PC-3 (cell line): ENCODE data around the gene AKAP3. TPM values are rescaled to one million over a fixed set of nuclear protein-coding genes. Genes with fewer than 3 reads are reported as not detected.

Source experiments
- ATAC-seq: fragments of 200-7000 bp; cut with Tn5 transposase; 2 replicates; pipeline ENCODE4 v1.9.1; 2020; ENCODE audit warnings: mild to moderate bottlenecking, moderate library complexity
- BruUV-seq: library from RNA; stranded (reverse); fragments of 400-500 nt; replicated peaks from 2 replicates; lab custom pipeline; 2021; lab: Mats Ljungman, UMichigan
- CTCF ChIA-PET: fragments of 300-600 bp; sonication (Branson Sonifier 250); formaldehyde crosslinking; loops from one replicate; lab custom pipeline; 2022; ENCODE audit warnings: antibody characterized with exemption; lab: Charles Lee
- POLR2A ChIA-PET: fragments of 300-600 bp; sonication (Branson Sonifier 250); formaldehyde crosslinking; loops from one replicate; lab custom pipeline; 2022; ENCODE audit warnings: antibody characterized with exemption; ENCODE audit not compliant: unreplicated experiment; lab: Charles Lee
- DNase-seq: peaks from one replicate; pipeline ENCODE4 v3.0.0-alpha.2; 2015
- H2AFZ ChIP-seq: fragments of 300-600 bp; sonication (generic); 2 replicates; pipeline ENCODE4 v1.6.0; 2016; ENCODE audit warnings: antibody characterized with exemption, low read length
- H3F3A ChIP-seq: fragments of 300-600 bp; sonication (generic); one replicate; pipeline ENCODE4 v1.6.0; 2017; ENCODE audit warnings: antibody characterized with exemption, low read length, control low read depth, mild to moderate bottlenecking; ENCODE audit not compliant: unreplicated experiment
- H3K27ac ChIP-seq: fragments of 300-600 bp; sonication (generic); 2 replicates; pipeline ENCODE4 v1.5.1; 2016; ENCODE audit warnings: mild to moderate bottlenecking, low read length
- H3K27me3 ChIP-seq: fragments of 300-600 bp; sonication (generic); 2 replicates; pipeline ENCODE4 v1.6.1; 2016; ENCODE audit warnings: low read length, mixed read lengths
- H3K36me3 ChIP-seq: fragments of 300-600 bp; sonication (generic); 2 replicates; pipeline ENCODE4 v1.6.1; 2016; ENCODE audit warnings: low read depth, mixed run types, low read length, mixed read lengths
- H3K4me1 ChIP-seq: fragments of 300-600 bp; sonication (generic); 2 replicates; pipeline ENCODE4 v1.5.1; 2016; ENCODE audit warnings: low read length; ENCODE audit not compliant: insufficient read depth
- H3K4me2 ChIP-seq: fragments of 300-600 bp; sonication (generic); 2 replicates; pipeline ENCODE4 v1.6.0; 2016; ENCODE audit warnings: low read length
- H3K4me3 ChIP-seq: fragments of 300-600 bp; sonication (generic); 2 replicates; pipeline ENCODE4 v1.5.1; 2016; ENCODE audit warnings: mild to moderate bottlenecking, low read length, mixed read lengths
- H3K79me2 ChIP-seq: fragments of 300-600 bp; sonication (generic); 2 replicates; pipeline ENCODE4 v1.6.1; 2017; ENCODE audit warnings: low read length, mixed read lengths
- H3K9ac ChIP-seq: fragments of 300-600 bp; sonication (generic); 2 replicates; pipeline ENCODE4 v1.6.0; 2016; ENCODE audit warnings: mild to moderate bottlenecking, low read length
- H3K9me2 ChIP-seq: fragments of 300-600 bp; sonication (generic); replicated peaks from 2 replicates; pipeline ENCODE4 v1.6.1; 2016; ENCODE audit warnings: mixed run types, low read length, mixed read lengths
- H3K9me3 ChIP-seq: fragments of 300-600 bp; sonication (generic); 2 replicates; pipeline ENCODE4 v1.6.1; 2016; ENCODE audit warnings: low read length, mixed read lengths
- H4K20me1 ChIP-seq: fragments of 300-600 bp; sonication (generic); 2 replicates; pipeline ENCODE4 v1.6.1; 2016; ENCODE audit warnings: low read length, mixed read lengths
- CTCF ChIP-seq: fragments of 300-600 bp; sonication (generic); conservative IDR thresholded peaks from 2 replicates; pipeline ENCODE4 v1.5.1; 2017; ENCODE audit warnings: antibody characterized with exemption, low read depth, mild to moderate bottlenecking, low read length
- EZH2 ChIP-seq: fragments of 300-600 bp; sonication (generic); IDR thresholded peaks from one replicate; pipeline ENCODE4 v1.6.1; 2017; ENCODE audit warnings: antibody characterized with exemption, mild to moderate bottlenecking, low read length; ENCODE audit not compliant: unreplicated experiment
- EZH2phosphoT487 ChIP-seq: fragments of 300-600 bp; sonication (generic); IDR thresholded peaks from 2 replicates; pipeline ENCODE4 v1.6.1; 2018; ENCODE audit warnings: mild to moderate bottlenecking, antibody characterized with exemption, low read length, borderline replicate concordance
- intact Hi-C: fragments of 100-400 bp; cut with micrococcal nuclease; formaldehyde crosslinking; loops from 2 replicates; pipeline ENCODE4 v1.9.0; 2023
- total RNA-seq: library from RNA; depleted of rRNA; stranded (reverse); fragments of >200 nt; gene quantifications from 2 replicates; pipeline ENCODE4 v1.2.3, GENCODE V29; 2014

The AKAP3 gene
- total RNA-seq, 1 experiment from 2014 or later, result 1.9 TPM

GRCh38 chr12:4607056-4607455, 41.8 kb downstream of the AKAP3 start:
- Histone ChIP-seq H3K27ac (no peak overlapping the region), H3K4me3 (no peak overlapping the region), H3K9me2 (no peaks in the 10 kb centered on the region), H3K4me1 (peaks cover 3% of the 10 kb centered on the region; the same call in 1 of the 2 replicates), H3F3A (no peaks in the 10 kb centered on the region), H2AFZ (no peak overlapping the region), H3K9me3 (no peaks in the 10 kb centered on the region), H3K27me3 (peaks cover 17% of the 10 kb centered on the region), H3K79me2 (peaks cover 12% of the 10 kb centered on the region), H3K9ac (no peak overlapping the region), H3K4me2 (no peak overlapping the region), H4K20me1 (no peaks in the 10 kb centered on the region), H3K36me3 (no peaks in the 10 kb centered on the region)
- TF ChIP-seq EZH2 (no peak), EZH2phosphoT487 (no peak), CTCF (no peak)
- CTCF ChIA-PET, result no interaction called here
- no peak for DNase-seq
- no TSS peak for BruUV-seq
- ATAC-seq, result no peak
- POLR2A ChIA-PET, result no interaction called here
- intact Hi-C loops, result no loop called here

- TF ChIP-seq CTCF (peak; percentile 85), EZH2 (no peak)
- no peaks in the 10 kb centered on the region for H3K9me2 ChIP-seq
- CTCF ChIA-PET, result interaction anchor here (0.5 kb wide), 1 partner anchor 46 kb away, joined by 4 read pairs; no protein-coding TSS in a partner anchor
- H3K9ac ChIP-seq, result peak overlapping the region; percentile 88
- ATAC-seq (peak; percentile 97), DNase-seq (peak; percentile 83)
- no peak overlapping the region for H3K27ac ChIP-seq
- no TSS peak for BruUV-seq
- POLR2A ChIA-PET, result no interaction called here
- H3K9me3 ChIP-seq, result no peaks in the 10 kb centered on the region
- H3F3A ChIP-seq, result no peaks in the 10 kb centered on the region
- peak overlapping the region; percentile 98 for H2AFZ ChIP-seq
- H3K4me1 ChIP-seq, result peaks cover 3% of the 10 kb centered on the region; the same call in 1 of the 2 replicates
- H4K20me1 ChIP-seq, result no peaks in the 10 kb centered on the region
- intact Hi-C loops, result loop anchor here (2.0 kb wide), 1 partner anchor 154 kb away; no protein-coding TSS in a partner anchor
- H3K79me2 ChIP-seq, result peaks cover 12% of the 10 kb centered on the region
- peak overlapping the region; percentile 82 for H3K4me2 ChIP-seq
- H3K36me3 ChIP-seq, result no peaks in the 10 kb centered on the region
- peak overlapping the region; percentile 89 for H3K4me3 ChIP-seq
- H3K27me3 ChIP-seq, result peaks cover 20% of the 10 kb centered on the region
These were observed 44.1 kb downstream of the AKAP3 start for GRCh38 chr12:4604684-4605193.

GRCh38 chr12:4603946-4604345, 44.9 kb downstream of the AKAP3 start:
- no peaks in the 10 kb centered on the region for H3F3A ChIP-seq
- ATAC-seq, result no peak

More at GRCh38 chr12:4603946-4604345, 44.9 kb downstream of the AKAP3 start:
- CTCF ChIA-PET, result interaction anchor here (0.5 kb wide), 1 partner anchor 47 kb away, joined by 4 read pairs; no protein-coding TSS in a partner anchor
- H4K20me1 ChIP-seq, result no peaks in the 10 kb centered on the region
- no peak for TF ChIP-seq EZH2phosphoT487
- TF ChIP-seq EZH2, result no peak
- TF ChIP-seq CTCF, result no peak
- no peaks in the 10 kb centered on the region for H3K9me2 ChIP-seq
- no peak overlapping the region for H3K27ac ChIP-seq
- H3K9me3 ChIP-seq, result no peaks in the 10 kb centered on the region
- H3K4me3 ChIP-seq, result no peak overlapping the region
- peaks cover 3% of the 10 kb centered on the region; the same call in 1 of the 2 replicates for H3K4me1 ChIP-seq
- H3K4me2 ChIP-seq, result no peak overlapping the region
- POLR2A ChIA-PET, result no interaction called here
- peaks cover 12% of the 10 kb centered on the region for H3K79me2 ChIP-seq
- no peaks in the 10 kb centered on the region for H3K36me3 ChIP-seq
- H3K27me3 ChIP-seq, result peaks cover 20% of the 10 kb centered on the region
- no peak for DNase-seq
- BruUV-seq, result no TSS peak
- intact Hi-C loops, result loop anchor here (2.0 kb wide), 1 partner anchor 155 kb away; no protein-coding TSS in a partner anchor
- no peak overlapping the region for H2AFZ ChIP-seq
- H3K9ac ChIP-seq, result no peak overlapping the region
